CD14-positive monocyte (primary cell): ENCODE results near the gene CDCA4. TPM values are rescaled to one million over a fixed set of nuclear protein-coding genes. Genes with fewer than 3 reads are reported as not detected.

ENCODE experiments used
- DNase-seq, 3 donors: peaks; one replicate each; pipeline ENCODE4 v3.0.0-alpha.2; 2011 to 2022
- H2AFZ ChIP-seq: 2 replicates; pipeline ENCODE4 v1.6.0; 2012; ENCODE audit warnings: mild to moderate bottlenecking, low read depth, low read length, inconsistent platforms; ENCODE audit not compliant: insufficient read depth, poor library complexity, severe bottlenecking
- H3K27ac ChIP-seq, 2 donors: 1 replicate in 1 of 2; 2 replicates in 1 of 2; pipeline ENCODE4 v1.5.1; 2012 to 2013; ENCODE audit warnings: low read length in 2 of 2, control low read depth in 1 of 2, inconsistent platforms in 1 of 2, low read depth in 1 of 2, mild to moderate bottlenecking in 1 of 2
- H3K27me3 ChIP-seq, 2 donors: one replicate each; pipeline versions ENCODE4 v1.6.0 to v1.6.1; 2011 to 2013; ENCODE audit warnings: low read length in 2 of 2; ENCODE audit not compliant: control insufficient read depth in 2 of 2, insufficient read depth in 2 of 2
- H3K36me3 ChIP-seq, 2 donors: replicated peaks in 1 of 2; 1 replicate in 1 of 2; 2 replicates in 1 of 2; pipeline versions ENCODE4 v1.5.1 to v1.6.1; 2012 to 2013; ENCODE audit warnings: low read length in 2 of 2, control low read depth in 1 of 2, inconsistent platforms in 1 of 2, mild to moderate bottlenecking in 1 of 2; ENCODE audit not compliant: insufficient read depth in 2 of 2, control insufficient read depth in 1 of 2
- H3K4me1 ChIP-seq, 2 donors: 1 replicate in 1 of 2; 2 replicates in 1 of 2; pipeline versions ENCODE4 v1.5.1 to v1.6.1; 2012 to 2013; ENCODE audit warnings: low read length in 2 of 2, control low read depth in 1 of 2, inconsistent platforms in 1 of 2, mild to moderate bottlenecking in 1 of 2, moderate library complexity in 1 of 2; ENCODE audit not compliant: insufficient read depth in 2 of 2, control insufficient read depth in 1 of 2
- H3K4me2 ChIP-seq: replicated peaks from 2 replicates; pipeline ENCODE3; 2012; ENCODE audit warnings: low read length, moderate library complexity, mild to moderate bottlenecking; ENCODE audit not compliant: poor library complexity, severe bottlenecking; ENCODE audit errors: extremely low read depth
- H3K4me3 ChIP-seq, 3 experiments: fragments of 200-600 bp in 1 of 3; sonication (generic) in 1 of 3; replicated peaks in 1 of 3; 1 replicate in 2 of 3; 2 replicates in 1 of 3; pipeline ENCODE4 v1.5.1; 2011 to 2013; ENCODE audit warnings: low read length in 3 of 3, mild to moderate bottlenecking in 3 of 3, control low read depth in 2 of 3, low read depth in 2 of 3, inconsistent platforms in 1 of 3, moderate library complexity in 1 of 3
- H3K79me2 ChIP-seq: 2 replicates; pipeline ENCODE4 v1.6.0; 2012; ENCODE audit warnings: mild to moderate bottlenecking, control low read depth, inconsistent platforms, low read length, moderate library complexity; ENCODE audit not compliant: insufficient read depth
- H3K9ac ChIP-seq: 2 replicates; pipeline ENCODE4 v1.6.0; 2017; ENCODE audit warnings: low read length, mild to moderate bottlenecking; ENCODE audit not compliant: insufficient read depth, poor library complexity, severe bottlenecking
- H3K9me3 ChIP-seq, 2 donors: replicated peaks in 1 of 2; 1 replicate in 1 of 2; 2 replicates in 1 of 2; pipeline versions ENCODE4 v1.5.1 to v1.6.1; 2012 to 2013; ENCODE audit warnings: low read length in 2 of 2, control low read depth in 1 of 2; ENCODE audit not compliant: control insufficient read depth in 1 of 2, insufficient read depth in 1 of 2
- H4K20me1 ChIP-seq: 2 replicates; pipeline ENCODE4 v1.6.0; 2012; ENCODE audit warnings: mild to moderate bottlenecking, low read length, control low read depth, moderate library complexity; ENCODE audit not compliant: insufficient read depth
- H3K27ac Mint-ChIP-seq, 7 donors: one replicate each; pipeline ENCODE4 v1.8.0; 2020; ENCODE audit warnings: mild to moderate bottlenecking in 7 of 7, mixed read lengths in 7 of 7, moderate library complexity in 6 of 7, inconsistent platforms in 2 of 7
- H3K27me3 Mint-ChIP-seq, 3 donors: one replicate each; pipeline ENCODE4 v1.8.0; 2021 to 2022; ENCODE audit warnings: low read depth in 3 of 3, mild to moderate bottlenecking in 3 of 3, mixed read lengths in 3 of 3, moderate library complexity in 3 of 3, inconsistent platforms in 1 of 3
- H3K36me3 Mint-ChIP-seq, 2 donors: one replicate each; pipeline ENCODE4 v1.8.0; 2020; ENCODE audit warnings: mixed read lengths in 2 of 2, inconsistent platforms in 1 of 2, mild to moderate bottlenecking in 1 of 2
- H3K4me1 Mint-ChIP-seq: one replicate; pipeline ENCODE4 v1.8.0; 2020; ENCODE audit warnings: mild to moderate bottlenecking, mixed read lengths
- H3K4me3 Mint-ChIP-seq, 2 donors: one replicate each; pipeline ENCODE4 v1.8.0; 2020; ENCODE audit warnings: mild to moderate bottlenecking in 2 of 2, mixed read lengths in 2 of 2, moderate library complexity in 1 of 2
- H3K9me3 Mint-ChIP-seq, 7 donors: one replicate each; pipeline ENCODE4 v1.8.0; 2020 to 2022; ENCODE audit warnings: mixed read lengths in 7 of 7, mild to moderate bottlenecking in 6 of 7, moderate library complexity in 6 of 7, inconsistent platforms in 2 of 7
- CTCF ChIP-seq: fragments of 200-600 bp; IDR thresholded peaks from one replicate; pipeline ENCODE4 v1.8.0; 2022; ENCODE audit warnings: antibody characterized with exemption, mild to moderate bottlenecking
- WGBS: methylation state at CpG from one replicate; pipeline ENCODE4 v1.1.5; 2013; ENCODE audit warnings: missing lambda C conversion rate; ENCODE audit not compliant: insufficient coverage; 5-methylcytosine and 5-hydroxymethylcytosine counted together
- intact Hi-C, 2 donors: fragments of 100-400 bp; cut with micrococcal nuclease; formaldehyde crosslinking; loops; one replicate each; pipeline versions ENCODE4 v1.15.0 to v1.15.1; 2023
- polyA plus RNA-seq, 3 donors: library from polyadenylated mRNA; depleted of rRNA in 1 of 3; unstranded in 2 of 3; stranded (reverse) in 1 of 3; fragments of 300-500 nt in 2 of 3; fragments of >200 nt in 1 of 3; fragmentation: Illumina TruSeq in 2 of 3; gene quantifications; 1 replicate in 2 of 3; 2 replicates in 1 of 3; pipeline ENCODE4 v1.2.3, GENCODE V29; 2012 to 2021

Gene CDCA4
- polyA plus RNA-seq, 3 donors: 8.6 to 12.0 (median 11.6) TPM

GRCh38 chr14:105047283-105048016 is 26.6 kb upstream of the CDCA4 start:
- peak overlapping the region in 1 of 7 donors; percentile 22 for H3K27ac Mint-ChIP-seq
- Histone ChIP-seq H2AFZ (no peak overlapping the region), H3K4me3 (no peak overlapping the region), H3K36me3 (peaks cover 40 to 50% of the 10 kb centered on the region in 2 donors), H3K27me3 (no peaks in the 10 kb centered on the region), H3K4me2 (no peak overlapping the region), H3K79me2 (peaks cover 25% of the 10 kb centered on the region), H3K9ac (no peak overlapping the region), H4K20me1 (peaks cover 63% of the 10 kb centered on the region), H3K4me1 (peaks cover 32 to 38% of the 10 kb centered on the region in 2 donors), H3K27ac (no peak overlapping the region), H3K9me3 (no peaks in the 10 kb centered on the region)
- peaks cover 0 to 6% (median 2%) of the 10 kb centered on the region in 3 donors for H3K27me3 Mint-ChIP-seq
- no peak for TF ChIP-seq CTCF
- intact Hi-C loops: loop anchor here (5.0 kb wide), 2 partner anchors 35 to 40 kb away; no protein-coding TSS in a partner anchor
- H3K4me1 Mint-ChIP-seq: peaks cover 28% of the 10 kb centered on the region
- 94% methylated on average over 23 of the region's 24 CpGs for WGBS
- no peak overlapping the region for H3K4me3 Mint-ChIP-seq
- peaks cover 0 to 3% (median 0%) of the 10 kb centered on the region in 7 donors for H3K9me3 Mint-ChIP-seq
- H3K36me3 Mint-ChIP-seq: peaks cover 36 to 48% of the 10 kb centered on the region in 2 donors
- peak in 1 of 3 donors; percentile 29 for DNase-seq

GRCh38 chr14:105046891-105047282 is 26.0 kb upstream of the CDCA4 start:
- Mint-ChIP-seq H3K9me3 (peaks cover 0 to 3% (median 0%) of the 10 kb centered on the region in 7 donors), H3K27ac (peak overlapping the region in 1 of 7 donors; percentile 35), H3K27me3 (peaks cover 0 to 6% (median 2%) of the 10 kb centered on the region in 3 donors), H3K36me3 (peaks cover 32 to 43% of the 10 kb centered on the region in 2 donors), H3K4me3 (no peak overlapping the region), H3K4me1 (peaks cover 28% of the 10 kb centered on the region)
- Histone ChIP-seq H3K9ac (no peak overlapping the region), H3K4me3 (no peak overlapping the region), H3K4me1 (peaks cover 32 to 38% of the 10 kb centered on the region in 2 donors), H2AFZ (no peak overlapping the region), H3K27me3 (no peaks in the 10 kb centered on the region), H4K20me1 (peaks cover 57% of the 10 kb centered on the region), H3K9me3 (no peaks in the 10 kb centered on the region), H3K27ac (peak overlapping the region in 1 of 2 donors; percentile 34), H3K79me2 (peaks cover 24% of the 10 kb centered on the region), H3K36me3 (peaks cover 36 to 44% of the 10 kb centered on the region in 2 donors), H3K4me2 (no peak overlapping the region)
- TF ChIP-seq CTCF: no peak
- 96% methylated on average over 9 of the region's 9 CpGs for WGBS
- DNase-seq: no peak
- intact Hi-C loops: loop anchor here (5.0 kb wide), 2 partner anchors 35 to 40 kb away; no protein-coding TSS in a partner anchor
